Ascending aorta (tissue), 2 donors: Measurements from ENCODE around the gene CWC27. TPM values are rescaled to one million over a fixed set of nuclear protein-coding genes. Genes with fewer than 3 reads are reported as not detected.
A peak's percentile ranks its signal among the peaks of the same experiment; 100 is the strongest.

Source experiments
- DNase-seq, 2 donors: peaks; one replicate each; pipeline ENCODE4 v3.0.0-alpha.2; 2019; ENCODE audit warnings: low spot score in 2 of 2
- H3K27ac ChIP-seq, 2 donors: fragments of 200-600 bp; sonication (generic); one replicate each; pipeline ENCODE4 v1.5.1; 2016 to 2017; ENCODE audit warnings: mild to moderate bottlenecking in 1 of 2
- H3K27me3 ChIP-seq: fragments of 200-600 bp; sonication (generic); one replicate; pipeline ENCODE4 v1.5.1; 2017
- H3K36me3 ChIP-seq, 2 donors: fragments of 200-600 bp; sonication (generic); one replicate each; pipeline ENCODE4 v1.5.1; 2016
- H3K4me1 ChIP-seq, 2 donors: fragments of 200-600 bp; sonication (generic); one replicate each; pipeline ENCODE4 v1.5.1; 2016 to 2017; ENCODE audit warnings: mild to moderate bottlenecking in 1 of 2
- H3K4me3 ChIP-seq, 2 donors: fragments of 200-600 bp; sonication (generic); one replicate each; pipeline ENCODE4 v1.5.1; 2016 to 2017; ENCODE audit warnings: mild to moderate bottlenecking in 1 of 2
- H3K9me3 ChIP-seq, 2 donors: fragments of 200-600 bp; sonication (generic); one replicate each; pipeline ENCODE4 v1.5.1; 2016
- CTCF ChIP-seq, 3 experiments: fragments of 200-600 bp in 2 of 3; fragments of 450-650 bp in 1 of 3; sonication (generic) in 2 of 3; IDR thresholded peaks; one replicate each; pipeline ENCODE4 v1.5.1; 2016 to 2019; ENCODE audit warnings: antibody characterized with exemption in 3 of 3, mild to moderate bottlenecking in 1 of 3, moderate library complexity in 1 of 3
- intact Hi-C: fragments of 100-400 bp; cut with DNase I; formaldehyde crosslinking; loops from one replicate; pipeline ENCODE4 v1.15.1; 2023
- total RNA-seq: library from RNA; depleted of rRNA; stranded (reverse); fragments of >200 nt; gene quantifications from one replicate; pipeline ENCODE4 v1.1.0, GENCODE V29; 2016

The CWC27 gene
- total RNA-seq, 1 donor from 2014 or later = 1.7 TPM

- DNase-seq = no peak
- TF ChIP-seq CTCF (IDR thresholded peaks at IDR 0.05) = no peak
- Histone ChIP-seq H3K27me3 (no peaks in the 10 kb centered on the region), H3K36me3 (no peaks in the 10 kb centered on the region), H3K9me3 (no peaks in the 10 kb centered on the region), H3K4me1 (no peaks in the 10 kb centered on the region), H3K27ac (peak overlapping the region; percentile 17 to 22), H3K4me3 (no peak overlapping the region)
- intact Hi-C loops = no loop called here
These were observed 67.5 kb downstream of the CWC27 start for GRCh38 chr5:64836190-64836755.

GRCh38 chr5:64836786-64837185 lies 68.1 kb downstream of the CWC27 start:
- no peak for TF ChIP-seq CTCF (IDR thresholded peaks at IDR 0.05)
- Histone ChIP-seq H3K9me3 (no peaks in the 10 kb centered on the region), H3K4me3 (no peak overlapping the region), H3K27ac (peak overlapping the region; percentile 17 to 22), H3K4me1 (no peaks in the 10 kb centered on the region), H3K36me3 (peaks cover 0 to 2% of the 10 kb centered on the region in 2 donors), H3K27me3 (no peaks in the 10 kb centered on the region)
- no peak for DNase-seq
- intact Hi-C loops = no loop called here

DNA sequence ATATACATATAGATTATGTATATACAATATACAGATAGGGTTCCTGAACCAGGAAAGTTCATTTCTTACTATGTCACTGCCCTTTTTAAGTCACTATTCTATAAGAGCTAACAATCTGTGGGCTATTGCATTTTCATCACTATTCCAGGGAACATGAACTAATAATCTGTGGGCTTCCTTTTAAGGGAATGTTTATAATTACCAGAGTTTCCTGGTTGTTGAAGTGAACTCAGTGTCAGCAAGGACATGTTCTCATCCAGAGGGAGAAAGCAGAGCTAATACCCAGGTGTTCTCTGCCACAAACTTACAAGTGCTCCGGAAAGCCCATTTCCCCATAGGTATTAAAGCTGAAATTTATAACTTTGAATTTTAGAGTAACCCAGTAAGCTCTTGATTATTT lies 69.6 kb downstream of the CWC27 start:
- no peak for TF ChIP-seq CTCF (IDR thresholded peaks at IDR 0.05)
- H3K36me3 ChIP-seq = peaks cover 0 to 5% of the 10 kb centered on the region in 2 donors
- H3K4me1 ChIP-seq = no peaks in the 10 kb centered on the region
- H3K9me3 ChIP-seq = no peaks in the 10 kb centered on the region
- intact Hi-C loops = no loop called here
- no peak overlapping the region for H3K27ac ChIP-seq
- H3K27me3 ChIP-seq = no peaks in the 10 kb centered on the region
- no peak for DNase-seq
- no peak overlapping the region for H3K4me3 ChIP-seq

DNA sequence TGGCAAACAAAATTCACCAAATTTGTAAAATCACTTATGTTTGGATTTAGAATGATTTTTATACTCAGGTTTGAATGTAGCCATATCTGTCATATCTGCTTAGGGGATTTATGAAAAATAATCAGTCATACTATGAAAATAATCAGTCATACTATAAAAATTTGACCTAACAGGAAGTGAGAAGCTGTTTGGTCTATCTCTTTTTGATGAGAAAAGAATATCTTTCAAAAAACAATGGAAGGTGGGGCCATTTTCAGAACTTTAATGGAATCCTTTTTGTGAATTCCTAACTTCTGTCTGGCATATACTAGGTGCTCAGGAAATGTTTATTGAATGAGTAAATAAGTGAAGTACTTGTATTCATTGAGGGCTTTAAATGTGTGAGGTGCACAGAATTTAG lies 70.1 kb downstream of the CWC27 start:
- peaks cover 0 to 9% of the 10 kb centered on the region in 2 donors for H3K36me3 ChIP-seq
- no peak overlapping the region for H3K27ac ChIP-seq
- no peak overlapping the region for H3K4me3 ChIP-seq
- no peak for TF ChIP-seq CTCF (IDR thresholded peaks at IDR 0.05)
- no peaks in the 10 kb centered on the region for H3K4me1 ChIP-seq
- intact Hi-C loops = no loop called here
- H3K9me3 ChIP-seq = no peaks in the 10 kb centered on the region
- DNase-seq = no peak
- no peaks in the 10 kb centered on the region for H3K27me3 ChIP-seq

DNA sequence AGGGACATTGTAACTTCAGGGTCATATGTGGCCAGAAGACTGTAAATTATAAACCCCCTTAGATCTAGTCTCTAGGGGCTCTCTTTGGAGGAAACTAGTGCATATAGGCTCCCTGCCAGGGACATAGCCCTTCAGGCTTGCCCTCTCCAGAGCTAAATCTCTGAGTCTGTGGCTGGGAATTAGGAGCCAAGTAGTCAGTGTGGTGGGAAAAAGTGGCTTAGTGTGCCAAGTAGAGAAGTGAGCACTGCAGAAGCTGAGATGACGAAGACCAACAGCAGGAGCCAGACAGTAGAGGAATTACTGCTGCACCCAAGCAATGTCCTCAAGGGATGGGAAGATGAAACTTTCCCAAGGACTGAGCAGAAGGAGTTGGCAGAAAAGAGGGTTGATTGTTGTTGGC lies 71.2 kb downstream of the CWC27 start:
- intact Hi-C loops = no loop called here
- no peak overlapping the region for H3K27ac ChIP-seq
- H3K4me3 ChIP-seq = no peak overlapping the region
- no peaks in the 10 kb centered on the region for H3K4me1 ChIP-seq
- no peaks in the 10 kb centered on the region for H3K27me3 ChIP-seq
- peaks cover 0 to 18% of the 10 kb centered on the region in 2 donors for H3K36me3 ChIP-seq
- peaks cover 0 to 3% of the 10 kb centered on the region in 2 donors for H3K9me3 ChIP-seq
- TF ChIP-seq CTCF (IDR thresholded peaks at IDR 0.05) = no peak
- no peak for DNase-seq

DNA sequence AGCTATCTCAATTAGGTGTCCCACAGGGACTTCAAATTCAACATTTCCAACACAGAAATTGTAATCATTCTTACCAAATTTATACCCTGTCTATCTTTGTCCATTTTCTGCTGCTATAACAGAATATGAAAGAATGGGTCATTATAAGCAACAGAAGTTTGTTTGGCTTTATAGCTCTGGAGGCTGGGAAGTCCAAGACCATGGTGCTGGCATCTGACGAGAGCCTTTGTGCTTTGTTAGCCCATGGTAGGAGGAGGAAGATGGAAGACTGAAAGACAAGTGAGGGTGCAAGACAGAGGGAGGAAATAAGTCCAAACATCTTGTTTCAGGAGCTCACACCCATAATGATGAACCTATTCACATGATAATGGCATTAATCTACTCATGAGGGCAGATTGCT lies 72.2 kb downstream of the CWC27 start:
- peaks cover 0 to 28% of the 10 kb centered on the region in 2 donors for H3K36me3 ChIP-seq
- no peaks in the 10 kb centered on the region for H3K27me3 ChIP-seq
- no peak for DNase-seq
- no peak overlapping the region for H3K4me3 ChIP-seq
- intact Hi-C loops = no loop called here
- H3K27ac ChIP-seq = no peak overlapping the region
- no peak for TF ChIP-seq CTCF (IDR thresholded peaks at IDR 0.05)
- H3K9me3 ChIP-seq = peaks cover 0 to 13% of the 10 kb centered on the region in 2 donors
- H3K4me1 ChIP-seq = no peaks in the 10 kb centered on the region
